IMR-90 (cell line): ENCODE measurements around the gene TMEM92. TPM values are rescaled to one million over a fixed set of nuclear protein-coding genes. Genes with fewer than 3 reads are reported as not detected.

Source experiments
- ATAC-seq: fragments of 200-7000 bp; cut with Tn5 transposase; 2 replicates; pipeline ENCODE4 v1.9.1; 2020; ENCODE audit warnings: low read depth, mild to moderate bottlenecking, moderate library complexity
- BruUV-seq: library from RNA; stranded (reverse); fragments of 400-500 nt; replicated peaks from 2 replicates; lab custom pipeline; 2021; lab: Mats Ljungman, UMichigan
- CTCF ChIA-PET: fragments of 300-600 bp; formaldehyde crosslinking; extraction: SDS; loops from one replicate; lab custom pipeline; 2021; ENCODE audit warnings: antibody characterized with exemption; lab: Yijun Ruan, JAX
- POLR2A ChIA-PET: fragments of 300-600 bp; sonication (Branson Sonifier 250); formaldehyde crosslinking; loops from one replicate; lab custom pipeline; 2022; ENCODE audit warnings: antibody characterized with exemption; ENCODE audit not compliant: unreplicated experiment; lab: Charles Lee
- DNase-seq: peaks from one replicate; pipeline ENCODE4 v3.0.0; 2013
- H2AFZ ChIP-seq: replicated peaks from 2 replicates; pipeline ENCODE3; 2013; ENCODE audit warnings: low read length, mild to moderate bottlenecking; ENCODE audit not compliant: poor library complexity
- H2AK5ac ChIP-seq: 2 replicates; pipeline ENCODE4 v1.6.1; 2013; ENCODE audit warnings: low read depth, low read length, inconsistent platforms
- H2AK9ac ChIP-seq: replicated peaks from 2 replicates; pipeline ENCODE3; 2013; ENCODE audit warnings: mild to moderate bottlenecking, low read depth, low read length, moderate library complexity; ENCODE audit not compliant: poor library complexity
- H2BK120ac ChIP-seq: 2 replicates; pipeline ENCODE4 v1.6.1; 2013; ENCODE audit warnings: low read depth, low read length, inconsistent platforms
- H2BK15ac ChIP-seq: 3 replicates; pipeline ENCODE4 v1.6.1; 2013; ENCODE audit warnings: low read depth, low read length, inconsistent platforms
- H2BK20ac ChIP-seq: 2 replicates; pipeline ENCODE4 v1.6.1; 2013; ENCODE audit warnings: low read depth, mild to moderate bottlenecking, inconsistent platforms, low read length, moderate library complexity
- H2BK5ac ChIP-seq: 2 replicates; pipeline ENCODE4 v1.6.1; 2013; ENCODE audit warnings: mild to moderate bottlenecking, low read depth, low read length, inconsistent platforms; ENCODE audit not compliant: poor library complexity, severe bottlenecking
- H3K14ac ChIP-seq: replicated peaks from 2 replicates; pipeline ENCODE4 v1.6.1; 2013; ENCODE audit warnings: low read depth, low read length, inconsistent platforms
- H3K18ac ChIP-seq: 2 replicates; pipeline ENCODE4 v1.6.1; 2013; ENCODE audit warnings: low read depth, low read length, control low read depth
- H3K23ac ChIP-seq: 2 replicates; pipeline ENCODE4 v1.6.1; 2013; ENCODE audit warnings: low read depth, low read length, inconsistent platforms
- H3K27ac ChIP-seq: 2 replicates; pipeline ENCODE4 v1.5.1; 2013; ENCODE audit warnings: mild to moderate bottlenecking, control low read depth, low read length; ENCODE audit not compliant: insufficient read depth
- H3K27me3 ChIP-seq: 2 replicates; pipeline ENCODE4 v1.6.1; 2013; ENCODE audit warnings: low read length; ENCODE audit not compliant: control insufficient read depth, insufficient read depth
- H3K36me3 ChIP-seq: 2 replicates; pipeline ENCODE4 v1.6.1; 2013; ENCODE audit warnings: low read length, mixed read lengths; ENCODE audit not compliant: control insufficient read depth, insufficient read depth
- H3K4ac ChIP-seq: 2 replicates; pipeline ENCODE4 v1.6.1; 2013; ENCODE audit warnings: low read depth, low read length, inconsistent platforms
- H3K4me1 ChIP-seq: 2 replicates; pipeline ENCODE4 v1.6.1; 2013; ENCODE audit warnings: low read length, mixed read lengths; ENCODE audit not compliant: control insufficient read depth, insufficient read depth
- H3K4me2 ChIP-seq: 2 replicates; pipeline ENCODE4 v1.6.1; 2013; ENCODE audit warnings: low read depth, mild to moderate bottlenecking, control low read depth, low read length, moderate library complexity
- H3K4me3 ChIP-seq: 2 replicates; pipeline ENCODE4 v1.5.1; 2013; ENCODE audit warnings: low read depth, mild to moderate bottlenecking, control low read depth, low read length, moderate library complexity; ENCODE audit not compliant: insufficient read depth
- H3K56ac ChIP-seq: 2 replicates; pipeline ENCODE4 v1.6.1; 2013; ENCODE audit warnings: low read length, inconsistent platforms; ENCODE audit not compliant: insufficient read depth; ENCODE audit errors: extremely low read depth
- H3K79me1 ChIP-seq, 2 experiments: 2 replicates each; pipeline ENCODE4 v1.6.1; 2013; ENCODE audit warnings: low read length in 2 of 2, inconsistent platforms in 1 of 2, low read depth in 1 of 2
- H3K9ac ChIP-seq: 2 replicates; pipeline ENCODE4 v1.6.1; 2013; ENCODE audit warnings: low read depth, low read length, control low read depth
- H3K9me1 ChIP-seq: 2 replicates; pipeline ENCODE4 v1.6.1; 2013; ENCODE audit warnings: low read length, inconsistent platforms; ENCODE audit not compliant: insufficient read depth
- H3K9me3 ChIP-seq: 2 replicates; pipeline ENCODE4 v1.6.1; 2013; ENCODE audit warnings: low read length; ENCODE audit not compliant: control insufficient read depth, insufficient read depth
- H4K20me1 ChIP-seq: 2 replicates; pipeline ENCODE4 v1.6.1; 2013; ENCODE audit warnings: low read length, inconsistent platforms; ENCODE audit not compliant: insufficient read depth
- H4K5ac ChIP-seq: 2 replicates; pipeline ENCODE4 v1.6.1; 2013; ENCODE audit warnings: mild to moderate bottlenecking, low read depth, low read length, control low read depth
- H4K8ac ChIP-seq, 2 experiments: 2 replicates each; pipeline ENCODE4 v1.6.1; 2013; ENCODE audit warnings: low read depth in 2 of 2, low read length in 2 of 2, control low read depth in 1 of 2, inconsistent platforms in 1 of 2
- H4K91ac ChIP-seq: 2 replicates; pipeline ENCODE4 v1.6.1; 2013; ENCODE audit warnings: low read depth, low read length, inconsistent platforms; ENCODE audit not compliant: insufficient read depth
- CEBPB ChIP-seq: IDR thresholded peaks from 2 replicates; pipeline ENCODE4 v1.6.1; 2012; ENCODE audit warnings: low read depth, low read length, improper control_type of control experiment
- CTCF ChIP-seq: conservative IDR thresholded peaks from 2 replicates; pipeline ENCODE4 v1.5.1; 2012; ENCODE audit warnings: mild to moderate bottlenecking, low read depth, low read length, improper control_type of control experiment
- MAFK ChIP-seq: IDR thresholded peaks from 2 replicates; pipeline ENCODE4 v1.6.1; 2012; ENCODE audit warnings: low read depth, low read length, improper control_type of control experiment
- MXI1 ChIP-seq: IDR thresholded peaks from 2 replicates; pipeline ENCODE4 v1.6.1; 2012; ENCODE audit warnings: low read depth, mild to moderate bottlenecking, low read length, moderate library complexity, borderline replicate concordance
- RAD21 ChIP-seq: IDR thresholded peaks from 2 replicates; pipeline ENCODE4 v1.6.1; 2012; ENCODE audit warnings: low read length, improper control_type of control experiment
- WGBS, 2 experiments: methylation state at CpG; one replicate each; pipeline versions ENCODE4 v1.1.5 to v1.1.7; 2013; ENCODE audit warnings: missing lambda C conversion rate in 2 of 2; ENCODE audit not compliant: insufficient read length in 1 of 2; ENCODE audit errors: extremely low coverage in 2 of 2; 5-methylcytosine and 5-hydroxymethylcytosine counted together
- dilution Hi-C: fragments of 300-500 bp; cut with HindIII; formaldehyde crosslinking; loops from one replicate; pipeline ENCODE4 v1.14.3; 2018; ENCODE audit warnings: low sequenced_read_pairs; ENCODE audit not compliant: unreplicated experiment
- in situ Hi-C: fragments of 300-500 bp; cut with MboI; formaldehyde crosslinking; loops from 3 replicates; pipeline ENCODE4 v1.14.3; 2019; ENCODE audit warnings: low sequenced_read_pairs, inconsistent platforms, mixed read lengths
- intact Hi-C: fragments of 100-400 bp; cut with micrococcal nuclease; formaldehyde crosslinking; loops from 2 replicates; pipeline ENCODE4 v1.10.0; 2022
- polyA plus RNA-seq, 3 experiments: library from polyadenylated mRNA; depleted of rRNA; stranded (reverse); fragments of >200 nt; gene quantifications; 2 replicates each; pipeline ENCODE4 v1.2.3, GENCODE V29; 2012; ENCODE audit warnings: low replicate concordance in 1 of 3
- total RNA-seq: library from RNA; depleted of rRNA; stranded (reverse); fragments of >200 nt; gene quantifications from 2 replicates; pipeline ENCODE4 v1.2.3, GENCODE V29; 2012

Gene TMEM92
- total and polyA plus RNA-seq, 2 of the 4 experiments (the other 2 are of a cell fraction) = 0.18 to 1.7 TPM

- ChIA-PET POLR2A (interaction anchor here (0.6 to 6.5 kb wide), 3 partner anchors 27 to 62 kb away, joined by 3 to 149 read pairs (median 19); partner anchors contain the start of gene COL1A1), CTCF (interaction anchor here (0.7 kb wide), 1 partner anchor 65 kb away, joined by 3 read pairs; no protein-coding TSS in a partner anchor)
- peak overlapping the region; percentile 88 for H3K27ac ChIP-seq
- no peaks in the 10 kb centered on the region for H3K9me3 ChIP-seq
- ATAC-seq (no peak), DNase-seq (no peak)
- peaks cover 50% of the 10 kb centered on the region for H3K9me1 ChIP-seq
- TF ChIP-seq RAD21 = no peak
- TF ChIP-seq CEBPB = no peak
- no peak for TF ChIP-seq MAFK
- TF ChIP-seq MXI1 = no peak
- TF ChIP-seq CTCF = no peak
- intact Hi-C loops (loop anchor here (1.0 kb wide), 1 partner anchor 47 kb away; no protein-coding TSS in a partner anchor), dilution Hi-C loops (no loop called here), in situ Hi-C loops (no loop called here)
- WGBS, 2 experiments = 79% methylated on average over 9 of the region's 10 CpGs; no CpG with 5 or more reads in 1 of the 2 experiments
- H4K8ac ChIP-seq = peak overlapping the region; percentile 20 to 95; a peak in 3 of 4 replicates
- H3K4ac ChIP-seq = peak overlapping the region; percentile 98
- H4K20me1 ChIP-seq = no peaks in the 10 kb centered on the region
- no peaks in the 10 kb centered on the region for H3K36me3 ChIP-seq
- H2BK5ac ChIP-seq = peak overlapping the region; percentile 91
- H2AK9ac ChIP-seq = peak overlapping the region; percentile 99
- peak overlapping the region; percentile 94 for H3K14ac ChIP-seq
- peak overlapping the region; percentile 90 for H2AFZ ChIP-seq
- peaks cover 65% of the 10 kb centered on the region for H3K4me1 ChIP-seq
- H4K5ac ChIP-seq = peak overlapping the region; percentile 14; the same call in 1 of the 2 replicates
- H3K79me1 ChIP-seq = peaks cover 15 to 69% of the 10 kb centered on the region in 2 experiments
- H3K23ac ChIP-seq = peak overlapping the region; percentile 81
- H3K9ac ChIP-seq = 0 out of 2 replicates have a peak overlapping the region, but pooled peaks have one; percentile 5
- peak overlapping the region; percentile 99 for H2AK5ac ChIP-seq
- BruUV-seq = no TSS peak
- peak overlapping the region; percentile 100; the same call in 2 of the 3 replicates for H2BK15ac ChIP-seq
- H3K27me3 ChIP-seq = no peaks in the 10 kb centered on the region
- peak overlapping the region; percentile 77; the same call in 1 of the 2 replicates for H3K56ac ChIP-seq
- H2BK20ac ChIP-seq = peak overlapping the region; percentile 89
- peak overlapping the region; percentile 99 for H2BK120ac ChIP-seq
- H4K91ac ChIP-seq = peak overlapping the region; percentile 99
- peak overlapping the region; percentile 67; the same call in 1 of the 2 replicates for H3K4me2 ChIP-seq
- H3K4me3 ChIP-seq = no peak overlapping the region
- peak overlapping the region; percentile 65 for H3K18ac ChIP-seq
Measured at GRCh38 chr17:50265690-50266315, 8.5 kb upstream of the TMEM92 start.
